Muscle of leg (tissue), 11 donors: ENCODE data around the gene DDX56. TPM values are rescaled to one million over a fixed set of nuclear protein-coding genes. Genes with fewer than 3 reads are reported as not detected.
"Not testable (repeated sequence)": the region's sequence is repeated elsewhere in the genome, so short reads cannot be mapped to it uniquely, and the experiment has no call there.

ENCODE experiments used
- DNase-seq: peaks from one replicate; pipeline ENCODE4 v3.0.0; 2013
- H3K27ac ChIP-seq: one replicate; pipeline ENCODE4 v1.5.1; 2013; ENCODE audit warnings: mild to moderate bottlenecking, low read length, control low read depth
- H3K27me3 ChIP-seq: one replicate; pipeline ENCODE4 v1.6.1; 2013; ENCODE audit warnings: low read length; ENCODE audit not compliant: control insufficient read depth, insufficient read depth
- H3K36me3 ChIP-seq: one replicate; pipeline ENCODE4 v1.6.1; 2013; ENCODE audit warnings: low read length; ENCODE audit not compliant: control insufficient read depth, insufficient read depth
- H3K4me1 ChIP-seq: one replicate; pipeline ENCODE4 v1.6.1; 2013; ENCODE audit warnings: low read length; ENCODE audit not compliant: control insufficient read depth, insufficient read depth
- H3K4me3 ChIP-seq: one replicate; pipeline ENCODE4 v1.5.1; 2013; ENCODE audit warnings: low read length, control low read depth
- H3K9me3 ChIP-seq: replicated peaks from 2 replicates; pipeline ENCODE4 v1.6.1; 2013; ENCODE audit warnings: low read depth, low read length; ENCODE audit not compliant: control insufficient read depth
- WGBS: methylation state at CpG from one replicate; pipeline ENCODE4 v1.1.5; 2013; ENCODE audit warnings: missing lambda C conversion rate; ENCODE audit not compliant: insufficient coverage; 5-methylcytosine and 5-hydroxymethylcytosine counted together
- polyA plus RNA-seq, 8 donors: library from polyadenylated mRNA; unstranded; fragments of 120-200 nt; gene quantifications; one replicate each; pipeline versions ENCODE4 v1.2.1 to v1.2.3, GENCODE V29; 2013; ENCODE audit warnings: inconsistent platforms in 1 of 8, low replicate concordance in 1 of 8; ENCODE audit not compliant: insufficient read length in 8 of 8, insufficient read depth in 1 of 8
- total RNA-seq: library from RNA; stranded (reverse); fragments of 120-200 nt; gene quantifications from one replicate; pipeline ENCODE4 v1.2.4, GENCODE V29; 2013

Gene DDX56
- total and polyA plus RNA-seq, 9 donors = 43.6 to 64.5 (median 52.7) TPM

GRCh38 chr7:44563171-44563679 is 10.5 kb downstream of the DDX56 start:
- no peak for DNase-seq
- no peak overlapping the region for H3K27ac ChIP-seq
- whole genome bisulfite sequencing = 72% methylated on average over 2 of the region's 3 CpGs
- H3K4me1 ChIP-seq = no peaks in the 10 kb centered on the region
- H3K36me3 ChIP-seq = peaks cover 43% of the 10 kb centered on the region
- H3K27me3 ChIP-seq = no peaks in the 10 kb centered on the region
- H3K9me3 ChIP-seq = no peaks in the 10 kb centered on the region
- H3K4me3 ChIP-seq = no peak overlapping the region

GRCh38 chr7:44562622-44562962 is 11.1 kb downstream of the DDX56 start:
- not testable (repeated sequence) for DNase-seq, H3K9me3 ChIP-seq, H3K27me3 ChIP-seq, H3K27ac ChIP-seq, H3K4me3 ChIP-seq, H3K4me1 ChIP-seq
- no CpG with 5 or more reads among the region's 8 CpGs for WGBS
- peaks cover 37% of the 10 kb centered on the region for H3K36me3 ChIP-seq

- Histone ChIP-seq H3K4me3 (no peak overlapping the region), H3K27ac (no peak overlapping the region), H3K9me3 (no peaks in the 10 kb centered on the region), H3K27me3 (no peaks in the 10 kb centered on the region), H3K36me3 (peaks cover 32% of the 10 kb centered on the region), H3K4me1 (no peaks in the 10 kb centered on the region)
- DNase-seq = no peak
- WGBS = 79% methylated on average over 3 of the region's 7 CpGs
Observed at GRCh38 chr7:44561962-44562621, 11.6 kb downstream of the DDX56 start.

GRCh38 chr7:44561481-44561880 is 12.2 kb downstream of the DDX56 start:
- Histone ChIP-seq H3K27ac (no peak overlapping the region), H3K9me3 (no peaks in the 10 kb centered on the region), H3K4me3 (no peak overlapping the region), H3K4me1 (no peaks in the 10 kb centered on the region), H3K36me3 (peaks cover 25% of the 10 kb centered on the region), H3K27me3 (no peaks in the 10 kb centered on the region)
- DNase-seq = no peak
- 76% methylated on average over 4 of the region's 6 CpGs for WGBS

GRCh38 chr7:44559485-44559884 is 14.2 kb downstream of the DDX56 start:
- H3K27ac ChIP-seq = no peak overlapping the region
- 86% methylated on average over 3 of the region's 4 CpGs for WGBS
- no peaks in the 10 kb centered on the region for H3K4me1 ChIP-seq
- H3K36me3 ChIP-seq = peaks cover 7% of the 10 kb centered on the region
- H3K4me3 ChIP-seq = no peak overlapping the region
- DNase-seq = no peak
- no peaks in the 10 kb centered on the region for H3K9me3 ChIP-seq
- no peaks in the 10 kb centered on the region for H3K27me3 ChIP-seq

GRCh38 chr7:44557485-44557884 is 16.2 kb downstream of the DDX56 start:
- no CpG with 5 or more reads among the region's 2 CpGs for WGBS
- no peak for DNase-seq
- no peaks in the 10 kb centered on the region for H3K9me3 ChIP-seq
- no peak overlapping the region for H3K27ac ChIP-seq
- H3K4me1 ChIP-seq = no peaks in the 10 kb centered on the region
- no peak overlapping the region for H3K4me3 ChIP-seq
- H3K27me3 ChIP-seq = peaks cover 3% of the 10 kb centered on the region
- H3K36me3 ChIP-seq = no peaks in the 10 kb centered on the region

GRCh38 chr7:44555350-44555749 is 18.4 kb downstream of the DDX56 start:
- WGBS = 94% methylated on average over 2 of the region's 2 CpGs
- no peak overlapping the region for H3K4me3 ChIP-seq
- DNase-seq = no peak
- H3K4me1 ChIP-seq = no peaks in the 10 kb centered on the region
- peaks cover 3% of the 10 kb centered on the region for H3K27me3 ChIP-seq
- H3K9me3 ChIP-seq = no peaks in the 10 kb centered on the region
- H3K27ac ChIP-seq = no peak overlapping the region
- no peaks in the 10 kb centered on the region for H3K36me3 ChIP-seq

- not testable (repeated sequence) for DNase-seq, H3K27ac ChIP-seq
Observed at GRCh38 chr7:44552473-44553005, 21.2 kb downstream of the DDX56 start.

GRCh38 chr7:44549457-44549856 is 24.3 kb downstream of the DDX56 start:
- peaks cover 6% of the 10 kb centered on the region for H3K27me3 ChIP-seq
- H3K36me3 ChIP-seq = no peaks in the 10 kb centered on the region
- no peak overlapping the region for H3K4me3 ChIP-seq
- WGBS = no CpG with 5 or more reads among the region's 3 CpGs
- no peaks in the 10 kb centered on the region for H3K4me1 ChIP-seq
- H3K27ac ChIP-seq = no peak overlapping the region
- DNase-seq = no peak
- H3K9me3 ChIP-seq = no peaks in the 10 kb centered on the region

More at GRCh38 chr7:44552473-44553005, 21.2 kb downstream of the DDX56 start:
- H3K27me3 ChIP-seq, H3K9me3 ChIP-seq, H3K4me1 ChIP-seq, H3K4me3 ChIP-seq, H3K36me3 ChIP-seq: not testable (repeated sequence)
- WGBS = no CpG with 5 or more reads among the region's 3 CpGs

GRCh38 chr7:44548893-44549292 is 24.8 kb downstream of the DDX56 start:
- no CpG with 5 or more reads among the region's 3 CpGs for WGBS
- H3K27me3 ChIP-seq = peaks cover 6% of the 10 kb centered on the region
- no peaks in the 10 kb centered on the region for H3K36me3 ChIP-seq
- H3K4me1 ChIP-seq = no peaks in the 10 kb centered on the region
- no peaks in the 10 kb centered on the region for H3K9me3 ChIP-seq
- DNase-seq = no peak
- no peak overlapping the region for H3K27ac ChIP-seq
- no peak overlapping the region for H3K4me3 ChIP-seq
